Activated naive CD4-positive, alpha-beta T cell treated with Interleukin-2 at 50 U/mL for 16 hours (primary cell): Measurements from ENCODE around the gene RGS3.

Experiments used
- DNase-seq: peaks from one replicate; pipeline ENCODE4 v3.0.0-alpha.2; 2020

Gene RGS3

DNA sequence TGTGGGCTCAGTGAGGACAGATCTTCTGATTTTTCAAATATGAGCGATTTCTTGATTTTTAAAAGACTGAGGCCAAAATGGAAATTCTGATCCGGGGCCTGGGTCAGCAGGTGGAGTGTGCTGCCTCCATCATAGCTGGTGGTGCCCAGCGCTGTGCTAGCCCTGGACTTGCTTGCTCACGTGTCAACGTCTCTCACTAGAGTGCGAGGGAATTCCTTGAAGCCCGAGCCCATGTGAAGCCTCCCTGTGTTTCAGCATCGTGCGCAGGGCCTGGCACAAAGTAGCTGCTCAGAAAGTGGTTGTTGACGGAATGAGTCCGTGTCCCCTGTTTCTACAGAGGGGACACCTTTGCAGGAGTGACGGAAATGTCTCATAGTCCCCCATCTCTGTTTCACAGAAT, 50.5 kb downstream of the RGS3 start:
- DNase-seq = no peak

DNA sequence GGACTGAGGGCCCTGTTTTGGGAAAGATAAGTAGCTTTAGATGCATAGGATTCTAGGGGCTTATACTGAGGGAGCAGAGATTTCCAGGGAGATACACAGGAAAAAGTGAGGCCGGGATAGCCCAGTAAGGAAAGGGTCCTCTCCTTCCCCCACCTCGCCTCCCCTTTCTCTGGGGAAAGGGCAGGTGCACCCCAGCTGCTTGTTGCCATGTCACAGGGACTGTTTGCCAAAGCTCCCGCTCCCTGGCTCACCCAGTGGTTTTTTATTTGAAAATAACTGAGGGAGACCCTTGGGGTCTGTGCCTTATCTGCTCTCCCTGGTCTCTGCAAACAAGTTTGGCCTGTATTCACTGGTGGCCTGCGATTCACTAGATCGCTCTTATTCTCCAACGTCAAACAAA, 51.2 kb downstream of the RGS3 start:
- DNase-seq = no peak

DNA sequence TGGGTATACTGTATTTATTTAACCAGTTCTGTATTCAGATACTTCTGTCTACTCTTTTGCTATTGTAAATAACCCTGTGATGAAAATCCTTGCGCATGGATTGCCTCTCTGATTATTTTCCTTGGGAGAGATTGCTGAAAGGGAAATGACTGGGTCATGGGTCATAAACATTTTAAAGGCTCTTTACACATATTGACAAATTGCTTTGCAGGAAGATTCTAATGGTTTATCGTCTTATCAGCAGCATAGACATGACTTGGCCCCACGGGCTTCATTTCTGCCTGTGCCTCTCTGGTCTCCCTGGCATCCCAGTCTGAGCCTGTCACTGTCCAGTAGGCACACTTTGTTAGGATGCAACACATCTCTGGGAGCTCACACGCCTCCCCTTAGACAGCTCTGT, 52.3 kb downstream of the RGS3 start:
- no peak for DNase-seq

DNA sequence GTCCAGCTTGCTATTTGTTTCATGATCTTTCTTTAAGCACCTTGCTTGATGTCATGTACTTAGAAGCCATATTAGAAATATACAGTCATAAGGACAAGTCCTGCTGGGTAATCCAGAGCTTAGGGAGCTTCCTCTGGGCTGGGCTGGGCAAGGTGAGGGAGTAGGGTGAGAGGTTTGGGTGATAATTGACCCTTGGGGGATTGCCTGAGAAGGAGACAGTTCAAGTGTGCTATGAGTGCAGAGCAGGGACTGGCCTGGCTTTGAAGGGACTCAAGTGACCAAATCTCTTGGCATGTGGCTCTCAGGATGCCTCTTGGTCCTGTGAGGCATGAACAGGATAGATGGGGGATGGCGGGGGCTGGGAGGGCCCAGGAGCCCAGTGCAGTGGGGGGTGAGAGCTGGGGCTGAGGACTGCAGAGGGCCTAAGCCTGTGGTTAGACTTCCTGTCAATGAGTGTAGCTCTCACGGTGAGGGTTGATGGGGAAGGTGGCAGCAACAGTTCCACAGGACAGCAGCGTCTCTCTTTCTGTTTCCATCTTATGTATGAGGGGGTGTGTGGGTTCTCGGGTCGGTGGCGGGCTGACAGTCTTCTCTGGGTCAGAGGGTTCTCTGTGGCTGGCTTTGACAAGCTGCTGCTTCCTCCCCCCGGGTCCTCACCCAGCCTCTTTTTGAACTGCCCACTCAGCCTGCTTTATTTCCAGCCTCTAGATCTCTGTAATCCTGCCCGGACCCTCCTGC, 53.5 kb downstream of the RGS3 start:
- peak; percentile 78 for DNase-seq

DNA sequence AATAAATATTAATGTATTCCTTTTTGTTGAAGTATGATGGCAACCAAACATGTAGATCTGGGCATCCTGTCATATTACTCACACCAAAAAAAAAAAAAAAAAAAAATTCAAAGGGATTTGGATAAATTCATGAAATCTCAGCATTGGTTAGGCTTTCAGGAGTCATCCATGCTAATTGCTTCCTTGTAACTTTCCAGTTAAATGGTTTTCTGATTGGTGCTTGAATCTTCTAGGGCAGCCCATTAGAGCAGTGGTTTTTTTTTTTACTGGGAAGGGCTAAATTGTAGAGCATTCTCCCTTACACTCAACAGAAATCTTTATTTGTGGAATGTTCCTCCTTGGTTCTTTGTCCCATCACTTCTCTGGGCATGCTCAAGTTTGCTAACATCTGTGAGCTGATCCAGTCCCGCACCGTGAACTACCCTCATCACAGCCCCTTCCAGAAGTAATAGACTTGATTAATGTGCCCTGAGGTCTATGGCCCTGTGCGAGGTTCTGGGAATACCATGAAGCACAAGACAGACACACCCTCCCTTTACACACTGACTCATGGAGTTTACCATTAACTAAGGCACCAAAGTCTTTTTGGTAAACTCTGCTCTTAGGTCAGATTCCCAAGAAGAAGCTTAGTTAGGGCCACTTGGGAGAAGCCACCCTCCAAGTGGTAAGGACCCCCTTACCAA, 56.0 kb downstream of the RGS3 start:
- no peak for DNase-seq

DNA sequence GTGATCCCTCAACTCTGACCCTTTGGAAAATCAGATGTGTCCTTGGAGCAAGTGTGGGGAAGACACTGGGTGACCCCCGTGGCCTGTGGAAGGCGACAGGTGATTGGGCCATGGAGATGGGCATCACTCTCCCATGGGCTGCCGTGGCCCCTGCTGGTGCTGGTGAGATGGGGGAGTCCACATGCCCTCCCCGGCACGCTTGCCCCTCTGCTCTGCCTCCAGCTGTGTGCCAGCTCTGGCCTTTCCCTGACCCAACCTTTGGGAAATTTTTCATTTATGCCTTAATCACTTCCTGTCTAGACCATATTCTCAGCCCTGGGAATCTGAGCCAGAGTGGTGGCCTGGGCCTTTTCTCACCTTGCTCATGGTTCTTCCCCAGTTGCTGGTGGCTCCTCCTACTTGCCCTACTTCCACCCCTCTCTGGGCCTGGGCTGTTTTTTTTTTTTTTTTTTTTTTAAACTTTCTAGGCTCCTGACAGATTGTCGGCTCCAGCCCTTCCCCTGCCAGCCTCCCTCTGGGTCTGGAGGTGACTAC, 56.6 kb downstream of the RGS3 start:
- peak; percentile 58 for DNase-seq

DNA sequence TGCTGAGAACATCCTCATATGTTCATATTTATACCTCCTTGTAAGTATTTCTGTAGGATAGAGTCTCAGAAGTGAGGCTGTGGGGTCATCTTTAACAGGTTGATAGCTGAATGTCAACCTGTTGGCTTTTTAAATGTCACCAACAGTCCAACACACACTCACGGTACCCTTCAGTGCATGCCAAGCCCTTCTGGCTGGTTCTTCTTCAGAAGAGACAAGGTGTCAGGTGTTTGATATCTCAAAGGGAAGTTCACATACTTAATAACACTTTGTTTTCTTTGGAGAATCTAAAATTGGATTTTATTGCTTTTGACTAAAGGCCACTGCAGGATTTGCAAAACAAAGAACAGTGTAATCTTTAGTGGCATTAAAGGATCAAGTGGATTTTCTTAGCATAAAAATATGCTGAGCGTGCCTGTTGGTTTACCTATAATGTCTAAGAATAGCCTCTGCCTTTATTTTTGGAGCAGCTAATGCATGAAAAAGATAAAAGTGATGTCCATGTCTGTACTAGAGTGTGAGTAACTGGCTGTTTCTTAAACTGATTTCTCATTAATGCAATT, 58.2 kb downstream of the RGS3 start:
- no peak for DNase-seq

DNA sequence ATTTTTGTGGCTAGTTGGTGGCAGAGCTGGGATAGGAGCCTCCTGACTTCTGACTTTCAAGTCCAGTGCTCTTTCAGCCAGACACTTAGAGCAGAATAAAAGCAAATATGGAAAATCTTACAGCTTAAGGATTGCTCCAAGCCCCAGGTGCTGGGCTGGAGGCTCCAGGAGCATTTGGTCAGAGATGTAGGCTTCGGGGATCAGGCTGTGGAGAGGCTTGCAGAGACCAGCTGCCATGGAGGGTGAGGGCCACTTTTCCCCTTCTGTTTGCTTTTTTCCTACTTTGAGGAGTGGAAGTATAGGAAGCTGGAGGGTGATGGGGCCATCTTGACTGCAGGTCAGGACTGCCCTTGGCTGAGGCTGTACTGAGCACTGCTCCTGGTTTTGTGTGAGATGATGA, 58.9 kb downstream of the RGS3 start:
- DNase-seq = no peak

DNA sequence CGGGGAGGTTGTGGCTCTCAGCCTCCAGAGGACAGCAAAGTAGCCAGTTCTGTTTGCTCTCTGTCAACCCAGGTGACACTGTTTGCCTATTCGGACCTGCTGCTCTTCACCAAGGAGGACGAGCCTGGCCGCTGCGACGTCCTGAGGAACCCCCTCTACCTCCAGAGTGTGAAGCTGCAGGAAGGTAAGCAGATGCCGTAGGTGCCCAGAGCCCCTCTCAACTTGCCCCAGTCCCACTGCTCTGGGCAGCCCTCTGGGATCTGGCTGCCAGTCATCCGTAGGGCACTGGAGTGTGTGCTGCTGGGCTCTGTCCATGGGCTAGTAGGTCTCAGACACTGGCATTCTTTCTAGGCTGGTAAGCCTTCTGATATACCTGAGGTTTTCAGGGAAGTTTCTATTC, 59.3 kb downstream of the RGS3 start:
- DNase-seq = no peak

DNA sequence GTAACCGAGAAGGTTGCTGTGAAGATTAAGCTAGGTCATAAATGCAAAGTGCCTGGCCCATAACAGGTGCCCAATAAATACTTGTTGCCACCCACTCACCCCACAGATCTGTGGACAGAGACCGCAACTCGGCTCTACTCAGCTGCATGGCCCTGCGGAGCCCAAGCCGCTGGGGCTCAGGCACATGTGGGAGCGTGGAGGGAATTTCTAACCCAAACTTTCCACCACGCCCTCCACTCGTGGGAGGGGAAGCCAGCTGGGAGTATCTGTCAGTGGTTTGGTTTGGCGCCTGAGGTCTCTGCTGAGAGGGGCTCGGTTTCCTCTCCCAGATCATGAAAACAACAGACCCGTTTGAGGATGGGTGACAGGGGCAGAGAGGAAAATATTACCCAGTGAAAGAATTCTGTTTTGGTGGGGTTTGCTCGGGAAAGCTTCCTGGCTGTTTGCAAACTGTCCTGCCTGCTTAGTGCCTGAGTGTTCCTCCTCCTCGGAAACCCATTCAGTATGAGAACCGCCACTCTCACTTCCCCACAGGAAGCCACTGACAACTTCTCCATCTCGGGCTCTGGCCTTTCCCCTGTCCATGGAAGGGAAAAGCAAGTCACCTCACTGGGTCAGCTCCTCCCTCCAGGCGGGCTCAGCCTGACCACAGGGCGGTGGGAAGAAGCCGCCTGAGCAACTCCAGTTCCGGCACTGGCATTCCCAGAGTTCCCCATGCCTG, 60.1 kb downstream of the RGS3 start:
- DNase-seq = peak; percentile 81

DNA sequence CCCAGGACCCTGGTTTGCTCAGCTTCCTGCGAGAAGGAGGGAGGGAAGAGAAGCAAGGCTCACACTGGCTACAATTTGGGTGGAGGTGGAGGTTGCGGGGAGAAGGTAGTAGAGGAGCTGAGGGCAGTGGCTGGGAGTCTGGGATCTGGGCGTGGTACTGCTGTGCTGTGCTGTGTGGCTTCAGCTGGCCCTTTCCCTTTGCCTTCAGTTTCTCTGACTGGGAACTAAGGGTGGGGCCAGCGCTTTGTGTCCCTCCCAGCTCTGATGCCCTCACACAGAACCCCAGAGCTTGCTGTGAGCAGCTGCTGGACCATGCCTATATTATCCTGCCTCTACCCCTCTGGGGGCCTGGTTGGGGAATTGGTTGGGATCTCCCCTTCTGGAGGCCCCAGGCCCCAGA, 60.9 kb downstream of the RGS3 start:
- no peak for DNase-seq

DNA sequence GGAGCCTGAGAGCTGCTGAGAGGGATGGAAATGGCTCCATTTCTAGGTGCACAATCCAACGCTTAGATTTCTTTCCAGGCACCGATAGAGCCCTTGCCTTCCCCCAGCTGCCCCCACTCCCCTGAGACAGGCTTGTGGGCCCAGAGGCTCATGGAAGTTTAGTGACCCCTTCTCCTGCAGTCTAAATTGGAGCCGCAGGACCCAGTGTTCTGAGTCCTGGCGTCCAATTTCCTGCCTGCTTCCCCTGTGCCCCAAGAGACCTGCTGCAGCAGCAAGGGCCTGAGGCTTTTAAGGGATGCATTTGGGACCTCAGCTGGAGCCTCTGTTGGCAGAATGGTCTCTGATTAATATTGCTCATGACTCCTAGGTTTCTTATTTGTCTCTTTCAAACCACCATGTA, 61.7 kb downstream of the RGS3 start:
- DNase-seq = no peak

DNA sequence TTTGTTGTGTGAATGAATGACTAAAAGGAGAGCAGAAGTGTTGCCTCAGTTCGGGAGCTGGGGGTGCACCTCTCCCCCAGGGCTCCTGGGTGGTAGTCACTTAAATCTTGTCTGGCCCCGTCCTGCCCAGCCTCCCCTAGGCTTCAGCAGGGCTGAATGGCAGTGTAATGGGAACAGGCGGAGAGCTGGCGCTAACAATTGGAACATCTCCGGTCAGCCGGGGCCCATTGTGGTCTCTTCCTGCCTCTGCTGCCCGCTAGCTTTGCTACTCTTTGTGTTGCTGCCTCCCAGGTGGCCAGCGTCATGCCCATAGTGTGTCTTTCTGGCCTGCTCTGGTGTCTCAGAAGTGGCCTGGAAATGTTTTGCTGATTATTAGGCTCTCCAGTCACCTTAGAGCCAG, 62.3 kb downstream of the RGS3 start:
- DNase-seq = no peak

DNA sequence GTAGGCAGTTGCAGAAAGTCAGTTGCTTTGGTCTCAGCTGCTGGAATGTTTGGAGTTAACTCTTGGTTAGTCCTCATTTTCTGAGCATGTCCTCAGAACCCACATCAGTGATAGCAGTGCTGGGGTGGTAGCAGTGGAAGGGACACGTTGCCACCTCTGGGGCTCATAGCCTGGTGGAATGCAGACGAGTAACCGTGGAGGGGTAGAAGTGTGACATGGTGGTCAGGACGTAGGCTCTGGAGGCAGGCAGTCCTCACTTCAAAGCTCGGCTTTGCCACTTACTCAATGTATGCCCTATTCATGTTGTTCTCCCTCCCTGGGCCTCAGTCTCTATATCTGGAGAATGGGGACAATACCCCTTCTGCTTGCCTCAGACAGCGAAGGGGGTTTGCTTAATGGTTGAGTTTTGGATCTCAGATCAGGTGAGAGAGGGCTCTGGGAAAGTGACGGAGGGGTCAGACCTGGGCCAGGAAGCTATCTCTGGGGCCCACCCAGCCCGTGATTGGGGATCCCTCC, 62.8 kb downstream of the RGS3 start:
- no peak for DNase-seq

DNA sequence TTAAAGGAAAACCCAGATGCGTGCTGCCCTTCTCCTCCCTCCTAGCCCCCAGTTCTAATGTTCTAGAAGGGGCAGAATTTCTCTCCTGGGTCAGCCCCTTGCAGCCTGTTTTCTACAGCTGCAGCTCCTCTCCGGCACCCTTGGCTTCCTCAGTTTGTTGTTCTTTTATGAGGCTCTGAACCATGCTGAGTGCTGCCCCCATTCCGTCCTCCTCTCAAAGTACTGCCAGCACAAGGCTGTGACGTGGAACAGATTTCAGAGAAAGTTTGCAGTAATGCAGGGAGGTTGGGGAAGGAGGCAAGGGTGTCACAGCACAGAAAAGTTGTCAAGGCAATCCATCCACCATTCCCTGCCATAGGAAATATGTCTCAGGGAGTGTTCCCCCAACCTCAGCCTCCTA, 63.3 kb downstream of the RGS3 start:
- no peak for DNase-seq

DNA sequence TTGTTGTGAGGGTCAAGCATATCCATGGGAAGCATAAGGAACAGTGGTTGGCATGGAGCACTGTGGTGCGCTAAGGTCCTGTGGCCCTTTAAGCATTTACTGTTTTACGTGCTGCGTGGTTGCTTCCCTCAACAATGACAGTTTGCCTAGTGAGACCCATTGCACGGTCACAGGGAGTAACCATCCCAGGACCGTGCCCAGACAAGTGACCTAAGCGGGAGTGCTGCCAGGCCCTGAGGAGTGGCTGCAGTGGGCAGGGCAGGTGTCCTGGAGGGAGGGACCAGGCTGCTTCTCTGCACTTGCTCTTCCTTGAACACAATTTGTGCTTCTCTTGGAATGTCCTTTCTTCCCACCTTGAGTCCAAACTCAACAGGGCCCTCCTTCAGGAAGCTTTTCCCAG, 64.6 kb downstream of the RGS3 start:
- DNase-seq = no peak

DNA sequence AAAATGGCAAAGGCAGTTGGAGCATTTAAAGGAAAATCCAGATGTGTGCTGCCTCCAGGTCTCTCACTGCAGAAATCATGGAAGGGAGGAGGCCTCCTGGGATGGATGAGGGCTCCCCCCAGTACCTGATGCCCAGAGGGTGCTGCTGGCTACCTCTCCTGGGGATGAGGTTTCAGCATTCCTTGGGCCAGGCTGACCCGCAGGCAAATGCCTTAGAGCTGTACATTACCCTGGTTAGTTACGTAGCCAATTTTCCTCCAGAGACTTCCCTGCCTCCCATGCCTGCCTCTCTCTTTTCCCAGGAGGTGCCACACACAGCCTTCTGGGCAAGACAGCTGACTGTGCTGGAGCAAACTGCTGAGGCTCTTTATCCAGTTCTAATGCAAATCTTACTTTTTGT, 65.3 kb downstream of the RGS3 start:
- no peak for DNase-seq

DNA sequence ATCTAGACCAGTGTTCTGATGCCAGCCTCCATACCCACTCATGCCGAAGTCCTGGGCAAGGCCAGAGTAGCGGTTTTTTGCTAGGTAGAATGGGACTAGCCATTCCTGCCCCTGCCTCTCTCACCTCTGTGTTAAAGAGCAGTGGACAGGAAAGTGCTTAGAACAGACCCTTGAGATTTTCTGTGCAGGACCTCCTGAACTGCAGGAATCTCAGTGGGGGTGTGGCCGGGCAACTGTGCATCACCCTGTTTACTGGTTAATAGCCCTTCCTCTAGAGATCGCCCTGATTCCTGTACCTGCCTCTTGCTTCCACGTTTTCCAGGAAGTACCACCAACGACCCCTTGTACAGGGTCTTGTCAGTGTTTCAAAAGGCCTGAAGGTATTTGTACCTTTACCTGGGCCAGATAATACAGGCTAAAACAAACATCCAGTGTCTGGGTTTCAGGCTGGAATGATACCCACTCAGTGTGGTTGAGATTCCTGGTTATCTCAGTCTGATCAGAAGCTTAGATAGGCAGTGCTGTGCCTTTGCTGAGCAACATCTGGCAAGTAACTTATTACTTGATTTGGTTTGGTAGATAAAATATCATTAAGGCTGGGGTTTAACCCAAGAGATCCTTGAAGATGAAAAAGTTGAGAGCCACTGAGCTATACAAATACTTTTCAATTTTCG, 65.9 kb downstream of the RGS3 start:
- no peak for DNase-seq

DNA sequence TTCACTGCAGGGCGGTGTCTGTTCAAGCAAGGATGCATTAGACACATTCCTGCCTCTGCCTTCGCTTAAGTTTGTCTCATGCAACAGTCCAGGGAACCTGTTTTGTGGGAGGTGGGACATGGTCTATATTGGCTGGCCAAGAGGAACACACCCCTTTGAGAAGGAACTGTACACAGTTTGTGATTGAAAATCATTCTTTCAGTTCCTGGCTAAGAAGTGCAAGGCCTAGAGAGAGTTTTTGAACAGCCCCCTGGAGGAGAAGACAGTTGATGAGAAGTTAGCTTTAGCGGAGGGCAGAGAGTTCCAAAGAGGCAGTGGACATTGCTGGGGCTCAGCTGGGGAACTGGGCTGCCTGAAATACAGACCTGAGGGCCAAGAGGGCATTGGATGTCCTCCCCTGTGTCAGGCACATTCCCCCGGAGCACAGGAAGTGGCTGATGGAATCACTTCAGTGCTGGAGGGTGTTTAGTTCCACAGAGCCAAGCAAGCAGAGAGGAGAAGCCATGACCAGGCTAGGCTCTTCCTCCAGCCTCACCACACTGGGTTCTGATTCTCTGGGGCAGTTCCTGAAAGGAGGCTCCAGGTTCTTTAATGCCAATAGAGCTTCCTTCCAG, 66.6 kb downstream of the RGS3 start:
- no peak for DNase-seq

DNA sequence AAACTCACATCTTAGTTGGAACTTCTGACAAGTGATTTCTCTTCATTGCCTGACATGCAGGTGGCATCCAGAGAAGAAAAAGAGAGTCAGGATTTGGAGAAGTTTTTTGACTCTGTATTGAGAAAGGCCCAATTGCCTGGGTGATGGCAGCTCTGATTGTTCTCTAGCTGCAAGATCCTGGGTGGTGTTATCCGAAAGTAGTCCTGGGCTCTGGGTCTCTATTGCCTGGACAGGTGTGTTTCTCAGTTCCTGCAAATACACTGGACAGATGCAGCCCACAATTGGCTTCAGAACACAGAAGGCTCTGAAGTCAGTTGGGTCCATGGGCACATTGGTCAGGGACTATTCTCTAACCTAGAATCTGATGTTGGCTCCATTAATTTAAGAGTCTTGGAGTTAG, 67.4 kb downstream of the RGS3 start:
- DNase-seq = no peak

DNA sequence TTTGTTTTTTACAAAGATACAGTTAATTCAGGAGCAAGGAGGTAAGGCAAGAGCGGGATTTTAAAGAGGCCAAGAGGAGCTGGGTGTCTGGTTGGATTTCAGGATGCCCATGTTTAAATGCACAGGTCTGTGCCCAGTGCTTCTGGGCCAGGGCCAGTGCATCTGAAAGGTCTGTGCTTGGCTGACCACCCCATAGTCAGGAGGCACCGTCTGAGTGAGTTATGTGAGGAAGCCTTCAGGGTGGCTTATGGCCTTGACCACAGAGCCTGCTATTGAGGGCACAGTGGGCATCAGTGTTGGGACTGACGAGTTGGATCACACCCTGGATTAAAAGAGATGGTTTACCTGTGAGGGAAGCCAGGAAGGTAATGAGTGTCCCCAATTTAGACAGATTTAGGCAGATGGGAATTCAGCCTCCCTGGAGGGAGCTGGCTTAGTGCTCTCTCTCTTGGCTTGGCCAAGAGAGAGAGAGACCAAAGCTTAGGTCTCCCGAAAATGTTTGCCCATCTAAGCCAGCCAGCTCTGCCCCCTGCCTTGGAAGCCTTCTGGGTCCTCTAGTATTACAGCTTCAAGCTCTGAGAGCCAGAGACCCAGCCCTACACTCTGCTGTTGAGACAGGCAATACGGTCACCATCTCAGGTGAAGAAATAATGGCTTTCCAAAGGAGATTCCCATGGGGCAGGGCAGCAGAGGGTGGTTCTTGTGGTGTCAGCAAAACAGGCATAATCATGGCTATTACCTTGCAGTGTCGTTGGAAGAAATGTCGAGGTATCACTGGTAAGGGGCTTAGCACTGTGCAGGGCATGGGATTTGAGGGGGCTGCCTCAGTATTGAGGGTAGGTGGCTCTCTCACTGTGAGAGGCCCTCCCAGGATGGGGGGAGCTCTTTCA, 68.6 kb downstream of the RGS3 start:
- DNase-seq = no peak
